Stomach (tissue), 4 donors: ENCODE data around the gene TLCD2.

Source experiments
- EP300 ChIP-seq: sonication (generic); formaldehyde crosslinking; IDR thresholded peaks from one replicate; pipeline ENCODE4 v1.6.1; 2017; ENCODE audit warnings: antibody characterized with exemption
- POLR2A ChIP-seq, 4 donors: fragments of 450-650 bp; IDR thresholded peaks; one replicate each; pipeline ENCODE4 v1.6.1; 2016; ENCODE audit warnings: antibody characterized with exemption in 4 of 4, control low read depth in 2 of 4, mild to moderate bottlenecking in 1 of 4, moderate library complexity in 1 of 4
- POLR2AphosphoS5 ChIP-seq, 3 donors: sonication (generic); formaldehyde crosslinking; IDR thresholded peaks; one replicate each; pipeline ENCODE4 v1.6.1; 2016; ENCODE audit warnings: antibody characterized with exemption in 3 of 3
- TF ChIP-seq, protein P1 (sequence below), 7 experiments: fragments of 450-650 bp in 4 of 7; fragments of 200-600 bp in 3 of 7; sonication (generic) in 3 of 7; IDR thresholded peaks; one replicate each; pipeline ENCODE4 v1.5.1; 2016 to 2019; ENCODE audit warnings: antibody characterized with exemption in 7 of 7, control low read depth in 2 of 7, mild to moderate bottlenecking in 1 of 7

- TF ChIP-seq, protein P1, sequence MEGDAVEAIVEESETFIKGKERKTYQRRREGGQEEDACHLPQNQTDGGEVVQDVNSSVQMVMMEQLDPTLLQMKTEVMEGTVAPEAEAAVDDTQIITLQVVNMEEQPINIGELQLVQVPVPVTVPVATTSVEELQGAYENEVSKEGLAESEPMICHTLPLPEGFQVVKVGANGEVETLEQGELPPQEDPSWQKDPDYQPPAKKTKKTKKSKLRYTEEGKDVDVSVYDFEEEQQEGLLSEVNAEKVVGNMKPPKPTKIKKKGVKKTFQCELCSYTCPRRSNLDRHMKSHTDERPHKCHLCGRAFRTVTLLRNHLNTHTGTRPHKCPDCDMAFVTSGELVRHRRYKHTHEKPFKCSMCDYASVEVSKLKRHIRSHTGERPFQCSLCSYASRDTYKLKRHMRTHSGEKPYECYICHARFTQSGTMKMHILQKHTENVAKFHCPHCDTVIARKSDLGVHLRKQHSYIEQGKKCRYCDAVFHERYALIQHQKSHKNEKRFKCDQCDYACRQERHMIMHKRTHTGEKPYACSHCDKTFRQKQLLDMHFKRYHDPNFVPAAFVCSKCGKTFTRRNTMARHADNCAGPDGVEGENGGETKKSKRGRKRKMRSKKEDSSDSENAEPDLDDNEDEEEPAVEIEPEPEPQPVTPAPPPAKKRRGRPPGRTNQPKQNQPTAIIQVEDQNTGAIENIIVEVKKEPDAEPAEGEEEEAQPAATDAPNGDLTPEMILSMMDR (IDR thresholded peaks at IDR 0.05) = no peak
- TF ChIP-seq EP300 = no peak
- TF ChIP-seq POLR2AphosphoS5 (IDR thresholded peaks at IDR 0.05) = no peak
- TF ChIP-seq POLR2A (IDR thresholded peaks at IDR 0.05) = no peak
These were observed 3.1 kb downstream of the TLCD2 start for GRCh38 chr17:1707107-1707506.
